Neural cell (in vitro differentiated cells): ENCODE data around the gene JMJD4.

Experiments used
- EZH2 ChIP-seq: fragments of 200-600, 300-800 bp; shearing (Covaris generic), sonication (generic); IDR thresholded peaks from 2 replicates; pipeline ENCODE4 v1.6.1; 2014; ENCODE audit warnings: antibody characterized with exemption, low read length, borderline replicate concordance, mild to moderate bottlenecking; ENCODE audit not compliant: insufficient read depth, poor library complexity, severe bottlenecking
- POLR2AphosphoS5 ChIP-seq: IDR thresholded peaks from 2 replicates; pipeline ENCODE4 v1.6.1; 2012
- TF ChIP-seq, protein P1 (sequence below): fragments of 450-650 bp; IDR thresholded peaks from 2 replicates; pipeline ENCODE4 v1.5.1; 2014; ENCODE audit warnings: antibody characterized with exemption, mild to moderate bottlenecking, moderate library complexity; ENCODE audit not compliant: poor library complexity, severe bottlenecking

- TF ChIP-seq, protein P1, sequence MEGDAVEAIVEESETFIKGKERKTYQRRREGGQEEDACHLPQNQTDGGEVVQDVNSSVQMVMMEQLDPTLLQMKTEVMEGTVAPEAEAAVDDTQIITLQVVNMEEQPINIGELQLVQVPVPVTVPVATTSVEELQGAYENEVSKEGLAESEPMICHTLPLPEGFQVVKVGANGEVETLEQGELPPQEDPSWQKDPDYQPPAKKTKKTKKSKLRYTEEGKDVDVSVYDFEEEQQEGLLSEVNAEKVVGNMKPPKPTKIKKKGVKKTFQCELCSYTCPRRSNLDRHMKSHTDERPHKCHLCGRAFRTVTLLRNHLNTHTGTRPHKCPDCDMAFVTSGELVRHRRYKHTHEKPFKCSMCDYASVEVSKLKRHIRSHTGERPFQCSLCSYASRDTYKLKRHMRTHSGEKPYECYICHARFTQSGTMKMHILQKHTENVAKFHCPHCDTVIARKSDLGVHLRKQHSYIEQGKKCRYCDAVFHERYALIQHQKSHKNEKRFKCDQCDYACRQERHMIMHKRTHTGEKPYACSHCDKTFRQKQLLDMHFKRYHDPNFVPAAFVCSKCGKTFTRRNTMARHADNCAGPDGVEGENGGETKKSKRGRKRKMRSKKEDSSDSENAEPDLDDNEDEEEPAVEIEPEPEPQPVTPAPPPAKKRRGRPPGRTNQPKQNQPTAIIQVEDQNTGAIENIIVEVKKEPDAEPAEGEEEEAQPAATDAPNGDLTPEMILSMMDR, result no peak
- TF ChIP-seq EZH2, result no peak
- TF ChIP-seq POLR2AphosphoS5, result no peak
Observed at GRCh38 chr1:227739636-227740035, 4.5 kb upstream of the JMJD4 start.
